PC-3 (cell line): Measurements from ENCODE around the gene HKDC1. TPM values are rescaled to one million over a fixed set of nuclear protein-coding genes. Genes with fewer than 3 reads are reported as not detected.

ENCODE experiments used
- ATAC-seq: fragments of 200-7000 bp; cut with Tn5 transposase; 2 replicates; pipeline ENCODE4 v1.9.1; 2020; ENCODE audit warnings: mild to moderate bottlenecking, moderate library complexity
- BruUV-seq: library from RNA; stranded (reverse); fragments of 400-500 nt; replicated peaks from 2 replicates; lab custom pipeline; 2021; lab: Mats Ljungman, UMichigan
- CTCF ChIA-PET: fragments of 300-600 bp; sonication (Branson Sonifier 250); formaldehyde crosslinking; loops from one replicate; lab custom pipeline; 2022; ENCODE audit warnings: antibody characterized with exemption; lab: Charles Lee
- POLR2A ChIA-PET: fragments of 300-600 bp; sonication (Branson Sonifier 250); formaldehyde crosslinking; loops from one replicate; lab custom pipeline; 2022; ENCODE audit warnings: antibody characterized with exemption; ENCODE audit not compliant: unreplicated experiment; lab: Charles Lee
- DNase-seq: peaks from one replicate; pipeline ENCODE4 v3.0.0-alpha.2; 2015
- H2AFZ ChIP-seq: fragments of 300-600 bp; sonication (generic); 2 replicates; pipeline ENCODE4 v1.6.0; 2016; ENCODE audit warnings: antibody characterized with exemption, low read length
- H3F3A ChIP-seq: fragments of 300-600 bp; sonication (generic); one replicate; pipeline ENCODE4 v1.6.0; 2017; ENCODE audit warnings: antibody characterized with exemption, low read length, control low read depth, mild to moderate bottlenecking; ENCODE audit not compliant: unreplicated experiment
- H3K27ac ChIP-seq: fragments of 300-600 bp; sonication (generic); 2 replicates; pipeline ENCODE4 v1.5.1; 2016; ENCODE audit warnings: mild to moderate bottlenecking, low read length
- H3K27me3 ChIP-seq: fragments of 300-600 bp; sonication (generic); 2 replicates; pipeline ENCODE4 v1.6.1; 2016; ENCODE audit warnings: low read length, mixed read lengths
- H3K36me3 ChIP-seq: fragments of 300-600 bp; sonication (generic); 2 replicates; pipeline ENCODE4 v1.6.1; 2016; ENCODE audit warnings: low read depth, mixed run types, low read length, mixed read lengths
- H3K4me1 ChIP-seq: fragments of 300-600 bp; sonication (generic); 2 replicates; pipeline ENCODE4 v1.5.1; 2016; ENCODE audit warnings: low read length; ENCODE audit not compliant: insufficient read depth
- H3K4me2 ChIP-seq: fragments of 300-600 bp; sonication (generic); 2 replicates; pipeline ENCODE4 v1.6.0; 2016; ENCODE audit warnings: low read length
- H3K4me3 ChIP-seq: fragments of 300-600 bp; sonication (generic); 2 replicates; pipeline ENCODE4 v1.5.1; 2016; ENCODE audit warnings: mild to moderate bottlenecking, low read length, mixed read lengths
- H3K79me2 ChIP-seq: fragments of 300-600 bp; sonication (generic); 2 replicates; pipeline ENCODE4 v1.6.1; 2017; ENCODE audit warnings: low read length, mixed read lengths
- H3K9ac ChIP-seq: fragments of 300-600 bp; sonication (generic); 2 replicates; pipeline ENCODE4 v1.6.0; 2016; ENCODE audit warnings: mild to moderate bottlenecking, low read length
- H3K9me2 ChIP-seq: fragments of 300-600 bp; sonication (generic); replicated peaks from 2 replicates; pipeline ENCODE4 v1.6.1; 2016; ENCODE audit warnings: mixed run types, low read length, mixed read lengths
- H3K9me3 ChIP-seq: fragments of 300-600 bp; sonication (generic); 2 replicates; pipeline ENCODE4 v1.6.1; 2016; ENCODE audit warnings: low read length, mixed read lengths
- H4K20me1 ChIP-seq: fragments of 300-600 bp; sonication (generic); 2 replicates; pipeline ENCODE4 v1.6.1; 2016; ENCODE audit warnings: low read length, mixed read lengths
- EZH2 ChIP-seq: fragments of 300-600 bp; sonication (generic); IDR thresholded peaks from one replicate; pipeline ENCODE4 v1.6.1; 2017; ENCODE audit warnings: antibody characterized with exemption, mild to moderate bottlenecking, low read length; ENCODE audit not compliant: unreplicated experiment
- EZH2phosphoT487 ChIP-seq: fragments of 300-600 bp; sonication (generic); IDR thresholded peaks from 2 replicates; pipeline ENCODE4 v1.6.1; 2018; ENCODE audit warnings: mild to moderate bottlenecking, antibody characterized with exemption, low read length, borderline replicate concordance
- intact Hi-C: fragments of 100-400 bp; cut with micrococcal nuclease; formaldehyde crosslinking; loops from 2 replicates; pipeline ENCODE4 v1.9.0; 2023
- total RNA-seq: library from RNA; depleted of rRNA; stranded (reverse); fragments of >200 nt; gene quantifications from 2 replicates; pipeline ENCODE4 v1.2.3, GENCODE V29; 2014
- TF ChIP-seq, protein P1 (sequence below): fragments of 300-600 bp; sonication (generic); conservative IDR thresholded peaks from 2 replicates; pipeline ENCODE4 v1.5.1; 2017; ENCODE audit warnings: antibody characterized with exemption, low read depth, mild to moderate bottlenecking, low read length

Gene HKDC1
- total RNA-seq, 1 experiment from 2014 or later = 0.44 TPM

GRCh38 chr10:69201045-69201444, 19.1 kb upstream of the HKDC1 start:
- H3K36me3 ChIP-seq = peaks cover 77% of the 10 kb centered on the region
- POLR2A ChIA-PET = no interaction called here

DNA sequence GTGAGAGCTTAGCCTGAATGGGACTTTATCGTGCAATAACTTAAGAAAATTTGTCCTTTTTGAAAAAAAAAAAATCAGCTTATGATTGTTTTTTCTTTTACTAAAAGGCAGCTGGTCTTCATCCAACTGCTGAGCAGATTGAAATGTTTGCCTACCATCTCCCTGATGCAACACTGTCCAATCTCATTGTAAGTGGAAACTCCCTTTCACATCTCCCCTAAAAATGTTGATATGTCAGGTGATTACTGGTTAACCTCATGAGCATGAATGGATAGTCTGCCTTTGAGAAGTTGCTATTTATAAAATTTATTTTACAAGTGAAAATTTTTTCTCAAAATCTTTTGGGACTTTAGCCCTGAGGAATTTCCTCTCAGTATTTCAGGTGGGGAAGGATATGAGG, 17.8 kb upstream of the HKDC1 start:
- no peak for DNase-seq
- H3K4me2 ChIP-seq = no peak overlapping the region
- no peaks in the 10 kb centered on the region for H4K20me1 ChIP-seq
- intact Hi-C loops = no loop called here
- TF ChIP-seq EZH2 (no peak), EZH2phosphoT487 (no peak)
- TF ChIP-seq, protein P1, sequence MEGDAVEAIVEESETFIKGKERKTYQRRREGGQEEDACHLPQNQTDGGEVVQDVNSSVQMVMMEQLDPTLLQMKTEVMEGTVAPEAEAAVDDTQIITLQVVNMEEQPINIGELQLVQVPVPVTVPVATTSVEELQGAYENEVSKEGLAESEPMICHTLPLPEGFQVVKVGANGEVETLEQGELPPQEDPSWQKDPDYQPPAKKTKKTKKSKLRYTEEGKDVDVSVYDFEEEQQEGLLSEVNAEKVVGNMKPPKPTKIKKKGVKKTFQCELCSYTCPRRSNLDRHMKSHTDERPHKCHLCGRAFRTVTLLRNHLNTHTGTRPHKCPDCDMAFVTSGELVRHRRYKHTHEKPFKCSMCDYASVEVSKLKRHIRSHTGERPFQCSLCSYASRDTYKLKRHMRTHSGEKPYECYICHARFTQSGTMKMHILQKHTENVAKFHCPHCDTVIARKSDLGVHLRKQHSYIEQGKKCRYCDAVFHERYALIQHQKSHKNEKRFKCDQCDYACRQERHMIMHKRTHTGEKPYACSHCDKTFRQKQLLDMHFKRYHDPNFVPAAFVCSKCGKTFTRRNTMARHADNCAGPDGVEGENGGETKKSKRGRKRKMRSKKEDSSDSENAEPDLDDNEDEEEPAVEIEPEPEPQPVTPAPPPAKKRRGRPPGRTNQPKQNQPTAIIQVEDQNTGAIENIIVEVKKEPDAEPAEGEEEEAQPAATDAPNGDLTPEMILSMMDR = no peak
- POLR2A ChIA-PET = no interaction called here
- no peaks in the 10 kb centered on the region for H3K9me2 ChIP-seq
- no peak overlapping the region for H3K27ac ChIP-seq
- no TSS peak for BruUV-seq
- CTCF ChIA-PET = no interaction called here
- ATAC-seq = no peak
- H3K4me1 ChIP-seq = no peaks in the 10 kb centered on the region
- no peak overlapping the region for H2AFZ ChIP-seq
- no peaks in the 10 kb centered on the region for H3F3A ChIP-seq
- H3K9me3 ChIP-seq = no peaks in the 10 kb centered on the region
- H3K4me3 ChIP-seq = no peak overlapping the region
- no peaks in the 10 kb centered on the region for H3K79me2 ChIP-seq
- H3K27me3 ChIP-seq = no peaks in the 10 kb centered on the region
- H3K36me3 ChIP-seq = peaks cover 76% of the 10 kb centered on the region
- H3K9ac ChIP-seq = no peak overlapping the region

More at GRCh38 chr10:69201045-69201444, 19.1 kb upstream of the HKDC1 start:
- H3K27ac ChIP-seq = no peak overlapping the region
- TF ChIP-seq EZH2phosphoT487 (no peak), EZH2 (no peak)
- TF ChIP-seq, protein P1 = no peak
- no peaks in the 10 kb centered on the region for H3K9me2 ChIP-seq
- intact Hi-C loops = no loop called here
- BruUV-seq = no TSS peak
- H3K4me3 ChIP-seq = no peak overlapping the region
- H3K4me1 ChIP-seq = no peaks in the 10 kb centered on the region
- CTCF ChIA-PET = no interaction called here
- H3K4me2 ChIP-seq = no peak overlapping the region
- H3K27me3 ChIP-seq = no peaks in the 10 kb centered on the region
- H3K9me3 ChIP-seq = no peaks in the 10 kb centered on the region
- DNase-seq (no peak), ATAC-seq (no peak; the same call in none of the 2 replicates)
- H3K79me2 ChIP-seq = no peaks in the 10 kb centered on the region
- H2AFZ ChIP-seq = no peak overlapping the region
- H4K20me1 ChIP-seq = no peaks in the 10 kb centered on the region
- no peak overlapping the region for H3K9ac ChIP-seq
- H3F3A ChIP-seq = no peaks in the 10 kb centered on the region

- H3K27me3 ChIP-seq = no peaks in the 10 kb centered on the region
- ChIA-PET POLR2A (interaction anchor here (0.7 kb wide), 1 partner anchor 21 kb away, joined by 4 read pairs; no protein-coding TSS in a partner anchor), CTCF (interaction anchor here (0.7 kb wide), 1 partner anchor 11 kb away, joined by 7 read pairs; no protein-coding TSS in a partner anchor)
- DNase-seq = no peak
- no peaks in the 10 kb centered on the region for H3K79me2 ChIP-seq
- no peaks in the 10 kb centered on the region for H3F3A ChIP-seq
- BruUV-seq = no TSS peak
- H3K9me2 ChIP-seq = no peaks in the 10 kb centered on the region
- no peak overlapping the region for H2AFZ ChIP-seq
- no peak overlapping the region for H3K27ac ChIP-seq
- no peaks in the 10 kb centered on the region for H3K4me1 ChIP-seq
- H4K20me1 ChIP-seq = no peaks in the 10 kb centered on the region
- H3K9ac ChIP-seq = no peak overlapping the region
- ATAC-seq = no peak
- no peaks in the 10 kb centered on the region for H3K9me3 ChIP-seq
- H3K4me3 ChIP-seq = no peak overlapping the region
- peaks cover 51% of the 10 kb centered on the region for H3K36me3 ChIP-seq
- H3K4me2 ChIP-seq = no peak overlapping the region
- no peak for TF ChIP-seq EZH2
- TF ChIP-seq, protein P1 = no peak
- intact Hi-C loops = no loop called here
Observed at GRCh38 chr10:69208761-69209160, 11.4 kb upstream of the HKDC1 start.
